BE2C (cell line): ENCODE measurements around the gene NGEF.

Experiments used
- DNase-seq: peaks from one replicate; pipeline ENCODE4 v3.0.0-alpha.2; 2020
- H3K27me3 ChIP-seq: fragments of 250-450 bp; sonication (Bioruptor Pico); 2 replicates; pipeline ENCODE4 v1.5.1; 2020; ENCODE audit warnings: mild to moderate bottlenecking
- H3K36me3 ChIP-seq: fragments of 250-450 bp; sonication (Bioruptor Pico); 2 replicates; pipeline ENCODE4 v1.5.1; 2020; ENCODE audit warnings: mild to moderate bottlenecking
- H3K4me1 ChIP-seq: fragments of 250-450 bp; sonication (Bioruptor Pico); 2 replicates; pipeline ENCODE4 v1.5.1; 2020
- H3K4me3 ChIP-seq: 2 replicates; pipeline ENCODE4 v1.5.1; 2011; ENCODE audit warnings: low read depth, low read length
- H3K9me3 ChIP-seq: fragments of 250-450 bp; sonication (Bioruptor Pico); 2 replicates; pipeline ENCODE4 v1.5.1; 2020
- CTCF ChIP-seq: IDR thresholded peaks from 2 replicates; pipeline ENCODE4 v1.5.1; 2012; ENCODE audit warnings: mild to moderate bottlenecking, low read depth, low read length

NGEF gene

GRCh38 chr2:232839411-232840079, 173.5 kb downstream of the NGEF start:
- Histone ChIP-seq H3K4me1 (no peaks in the 10 kb centered on the region), H3K36me3 (peaks cover 64% of the 10 kb centered on the region), H3K4me3 (no peak overlapping the region), H3K9me3 (no peaks in the 10 kb centered on the region), H3K27me3 (no peaks in the 10 kb centered on the region)
- DNase-seq, result no peak
- TF ChIP-seq CTCF, result no peak

- peaks cover 64% of the 10 kb centered on the region for H3K36me3 ChIP-seq
- no peaks in the 10 kb centered on the region for H3K27me3 ChIP-seq
- TF ChIP-seq CTCF, result no peak
- H3K4me1 ChIP-seq, result no peaks in the 10 kb centered on the region
- no peak overlapping the region for H3K4me3 ChIP-seq
- H3K9me3 ChIP-seq, result no peaks in the 10 kb centered on the region
- no peak for DNase-seq
Observed at GRCh38 chr2:232838406-232838874, 174.6 kb downstream of the NGEF start.

- Histone ChIP-seq H3K4me1 (no peaks in the 10 kb centered on the region), H3K9me3 (no peaks in the 10 kb centered on the region), H3K4me3 (no peak overlapping the region), H3K27me3 (no peaks in the 10 kb centered on the region), H3K36me3 (peaks cover 66% of the 10 kb centered on the region)
- no peak for TF ChIP-seq CTCF
- no peak for DNase-seq
Observed at GRCh38 chr2:232836934-232837333, 176.1 kb downstream of the NGEF start.

GRCh38 chr2:232835687-232836208, 177.3 kb downstream of the NGEF start:
- no peak for TF ChIP-seq CTCF
- Histone ChIP-seq H3K4me3 (no peak overlapping the region), H3K4me1 (no peaks in the 10 kb centered on the region), H3K27me3 (no peaks in the 10 kb centered on the region), H3K9me3 (no peaks in the 10 kb centered on the region), H3K36me3 (peaks cover 65% of the 10 kb centered on the region)
- no peak for DNase-seq

- Histone ChIP-seq H3K4me1 (no peaks in the 10 kb centered on the region), H3K9me3 (no peaks in the 10 kb centered on the region), H3K27me3 (no peaks in the 10 kb centered on the region), H3K4me3 (no peak overlapping the region), H3K36me3 (peaks cover 57% of the 10 kb centered on the region)
- no peak for TF ChIP-seq CTCF
- no peak for DNase-seq
Observed at GRCh38 chr2:232833830-232834229, 179.2 kb downstream of the NGEF start.

GRCh38 chr2:232831496-232831895, 181.6 kb downstream of the NGEF start:
- TF ChIP-seq CTCF, result no peak
- Histone ChIP-seq H3K4me1 (no peaks in the 10 kb centered on the region), H3K9me3 (no peaks in the 10 kb centered on the region), H3K4me3 (no peak overlapping the region), H3K27me3 (no peaks in the 10 kb centered on the region), H3K36me3 (peaks cover 51% of the 10 kb centered on the region)
- no peak for DNase-seq
